IMR-90 (cell line): ENCODE results near the gene CDC14A. TPM values are rescaled to one million over a fixed set of nuclear protein-coding genes. Genes with fewer than 3 reads are reported as not detected.

ENCODE experiments used
- ATAC-seq: fragments of 200-7000 bp; cut with Tn5 transposase; 2 replicates; pipeline ENCODE4 v1.9.1; 2020; ENCODE audit warnings: low read depth, mild to moderate bottlenecking, moderate library complexity
- BruUV-seq: library from RNA; stranded (reverse); fragments of 400-500 nt; replicated peaks from 2 replicates; lab custom pipeline; 2021; lab: Mats Ljungman, UMichigan
- CTCF ChIA-PET: fragments of 300-600 bp; formaldehyde crosslinking; extraction: SDS; loops from one replicate; lab custom pipeline; 2021; ENCODE audit warnings: antibody characterized with exemption; lab: Yijun Ruan, JAX
- POLR2A ChIA-PET: fragments of 300-600 bp; sonication (Branson Sonifier 250); formaldehyde crosslinking; loops from one replicate; lab custom pipeline; 2022; ENCODE audit warnings: antibody characterized with exemption; ENCODE audit not compliant: unreplicated experiment; lab: Charles Lee
- DNase-seq: peaks from one replicate; pipeline ENCODE4 v3.0.0; 2013
- H2AFZ ChIP-seq: replicated peaks from 2 replicates; pipeline ENCODE3; 2013; ENCODE audit warnings: low read length, mild to moderate bottlenecking; ENCODE audit not compliant: poor library complexity
- H2AK5ac ChIP-seq: 2 replicates; pipeline ENCODE4 v1.6.1; 2013; ENCODE audit warnings: low read depth, low read length, inconsistent platforms
- H2AK9ac ChIP-seq: replicated peaks from 2 replicates; pipeline ENCODE3; 2013; ENCODE audit warnings: mild to moderate bottlenecking, low read depth, low read length, moderate library complexity; ENCODE audit not compliant: poor library complexity
- H2BK120ac ChIP-seq: 2 replicates; pipeline ENCODE4 v1.6.1; 2013; ENCODE audit warnings: low read depth, low read length, inconsistent platforms
- H2BK15ac ChIP-seq: 3 replicates; pipeline ENCODE4 v1.6.1; 2013; ENCODE audit warnings: low read depth, low read length, inconsistent platforms
- H2BK20ac ChIP-seq: 2 replicates; pipeline ENCODE4 v1.6.1; 2013; ENCODE audit warnings: low read depth, mild to moderate bottlenecking, inconsistent platforms, low read length, moderate library complexity
- H2BK5ac ChIP-seq: 2 replicates; pipeline ENCODE4 v1.6.1; 2013; ENCODE audit warnings: mild to moderate bottlenecking, low read depth, low read length, inconsistent platforms; ENCODE audit not compliant: poor library complexity, severe bottlenecking
- H3K14ac ChIP-seq: replicated peaks from 2 replicates; pipeline ENCODE4 v1.6.1; 2013; ENCODE audit warnings: low read depth, low read length, inconsistent platforms
- H3K18ac ChIP-seq: 2 replicates; pipeline ENCODE4 v1.6.1; 2013; ENCODE audit warnings: low read depth, low read length, control low read depth
- H3K23ac ChIP-seq: 2 replicates; pipeline ENCODE4 v1.6.1; 2013; ENCODE audit warnings: low read depth, low read length, inconsistent platforms
- H3K27ac ChIP-seq: 2 replicates; pipeline ENCODE4 v1.5.1; 2013; ENCODE audit warnings: mild to moderate bottlenecking, control low read depth, low read length; ENCODE audit not compliant: insufficient read depth
- H3K27me3 ChIP-seq: 2 replicates; pipeline ENCODE4 v1.6.1; 2013; ENCODE audit warnings: low read length; ENCODE audit not compliant: control insufficient read depth, insufficient read depth
- H3K36me3 ChIP-seq: 2 replicates; pipeline ENCODE4 v1.6.1; 2013; ENCODE audit warnings: low read length, mixed read lengths; ENCODE audit not compliant: control insufficient read depth, insufficient read depth
- H3K4ac ChIP-seq: 2 replicates; pipeline ENCODE4 v1.6.1; 2013; ENCODE audit warnings: low read depth, low read length, inconsistent platforms
- H3K4me1 ChIP-seq: 2 replicates; pipeline ENCODE4 v1.6.1; 2013; ENCODE audit warnings: low read length, mixed read lengths; ENCODE audit not compliant: control insufficient read depth, insufficient read depth
- H3K4me2 ChIP-seq: 2 replicates; pipeline ENCODE4 v1.6.1; 2013; ENCODE audit warnings: low read depth, mild to moderate bottlenecking, control low read depth, low read length, moderate library complexity
- H3K4me3 ChIP-seq: 2 replicates; pipeline ENCODE4 v1.5.1; 2013; ENCODE audit warnings: low read depth, mild to moderate bottlenecking, control low read depth, low read length, moderate library complexity; ENCODE audit not compliant: insufficient read depth
- H3K56ac ChIP-seq: 2 replicates; pipeline ENCODE4 v1.6.1; 2013; ENCODE audit warnings: low read length, inconsistent platforms; ENCODE audit not compliant: insufficient read depth; ENCODE audit errors: extremely low read depth
- H3K79me1 ChIP-seq, 2 experiments: 2 replicates each; pipeline ENCODE4 v1.6.1; 2013; ENCODE audit warnings: low read length in 2 of 2, inconsistent platforms in 1 of 2, low read depth in 1 of 2
- H3K9ac ChIP-seq: 2 replicates; pipeline ENCODE4 v1.6.1; 2013; ENCODE audit warnings: low read depth, low read length, control low read depth
- H3K9me1 ChIP-seq: 2 replicates; pipeline ENCODE4 v1.6.1; 2013; ENCODE audit warnings: low read length, inconsistent platforms; ENCODE audit not compliant: insufficient read depth
- H3K9me3 ChIP-seq: 2 replicates; pipeline ENCODE4 v1.6.1; 2013; ENCODE audit warnings: low read length; ENCODE audit not compliant: control insufficient read depth, insufficient read depth
- H4K20me1 ChIP-seq: 2 replicates; pipeline ENCODE4 v1.6.1; 2013; ENCODE audit warnings: low read length, inconsistent platforms; ENCODE audit not compliant: insufficient read depth
- H4K5ac ChIP-seq: 2 replicates; pipeline ENCODE4 v1.6.1; 2013; ENCODE audit warnings: mild to moderate bottlenecking, low read depth, low read length, control low read depth
- H4K8ac ChIP-seq, 2 experiments: 2 replicates each; pipeline ENCODE4 v1.6.1; 2013; ENCODE audit warnings: low read depth in 2 of 2, low read length in 2 of 2, control low read depth in 1 of 2, inconsistent platforms in 1 of 2
- H4K91ac ChIP-seq: 2 replicates; pipeline ENCODE4 v1.6.1; 2013; ENCODE audit warnings: low read depth, low read length, inconsistent platforms; ENCODE audit not compliant: insufficient read depth
- CEBPB ChIP-seq: IDR thresholded peaks from 2 replicates; pipeline ENCODE4 v1.6.1; 2012; ENCODE audit warnings: low read depth, low read length, improper control_type of control experiment
- FOS ChIP-seq: fragments of 150-350 bp; IDR thresholded peaks from 2 replicates; pipeline ENCODE4 v1.6.1; 2016; ENCODE audit warnings: low read depth, low read length
- WGBS, 2 experiments: methylation state at CpG; one replicate each; pipeline versions ENCODE4 v1.1.5 to v1.1.7; 2013; ENCODE audit warnings: missing lambda C conversion rate in 2 of 2; ENCODE audit not compliant: insufficient read length in 1 of 2; ENCODE audit errors: extremely low coverage in 2 of 2; 5-methylcytosine and 5-hydroxymethylcytosine counted together
- dilution Hi-C: fragments of 300-500 bp; cut with HindIII; formaldehyde crosslinking; loops from one replicate; pipeline ENCODE4 v1.14.3; 2018; ENCODE audit warnings: low sequenced_read_pairs; ENCODE audit not compliant: unreplicated experiment
- in situ Hi-C: fragments of 300-500 bp; cut with MboI; formaldehyde crosslinking; loops from 3 replicates; pipeline ENCODE4 v1.14.3; 2019; ENCODE audit warnings: low sequenced_read_pairs, inconsistent platforms, mixed read lengths
- intact Hi-C: fragments of 100-400 bp; cut with micrococcal nuclease; formaldehyde crosslinking; loops from 2 replicates; pipeline ENCODE4 v1.10.0; 2022
- polyA plus RNA-seq, 3 experiments: library from polyadenylated mRNA; depleted of rRNA; stranded (reverse); fragments of >200 nt; gene quantifications; 2 replicates each; pipeline ENCODE4 v1.2.3, GENCODE V29; 2012; ENCODE audit warnings: low replicate concordance in 1 of 3
- total RNA-seq: library from RNA; depleted of rRNA; stranded (reverse); fragments of >200 nt; gene quantifications from 2 replicates; pipeline ENCODE4 v1.2.3, GENCODE V29; 2012

The CDC14A gene
- total and polyA plus RNA-seq, 2 of the 4 experiments (the other 2 are of a cell fraction) = 1.7 to 3.0 TPM

DNA sequence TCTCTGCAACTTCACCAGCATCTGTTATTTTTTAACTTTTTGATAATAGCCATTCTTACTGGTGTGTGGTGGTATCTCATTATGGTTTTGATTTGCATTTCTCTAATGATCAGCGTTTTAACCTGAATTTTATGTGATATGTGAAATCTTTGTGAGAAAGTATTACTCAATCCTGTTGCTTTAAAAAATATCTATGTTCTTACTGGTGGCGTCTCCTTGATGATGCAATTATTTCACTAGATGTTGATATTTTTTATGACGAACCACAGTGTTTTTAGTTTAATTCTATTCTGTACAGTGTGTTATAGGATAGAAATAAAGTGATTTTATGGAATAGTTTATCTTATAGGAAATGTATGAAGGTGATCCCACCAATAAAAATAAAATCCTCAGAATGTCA, 130.9 kb downstream of the CDC14A start:
- ATAC-seq = no peak
- ChIA-PET CTCF (no interaction called here), POLR2A (no interaction called here)
- Histone ChIP-seq H3K36me3 (0 out of 2 replicates have a peak, but pooled peaks cover 1% of the 10 kb centered on the region), H4K5ac (no peak overlapping the region), H2AK5ac (no peak overlapping the region), H2BK20ac (no peak overlapping the region), H4K8ac (no peak overlapping the region), H2AFZ (no peak overlapping the region), H3K9ac (no peak overlapping the region), H4K20me1 (no peaks in the 10 kb centered on the region), H3K27me3 (no peaks in the 10 kb centered on the region), H3K4ac (no peak overlapping the region), H2BK15ac (no peak overlapping the region), H2AK9ac (no peak overlapping the region), H3K23ac (no peak overlapping the region), H2BK120ac (no peak overlapping the region), H4K91ac (no peak overlapping the region), H3K56ac (no peak overlapping the region), H3K4me2 (no peak overlapping the region), H3K18ac (no peak overlapping the region), H3K79me1 (no peaks in the 10 kb centered on the region), H3K9me3 (no peaks in the 10 kb centered on the region), H2BK5ac (no peak overlapping the region), H3K4me3 (no peak overlapping the region), H3K14ac (no peak overlapping the region), H3K27ac (no peak overlapping the region), H3K9me1 (no peaks in the 10 kb centered on the region), H3K4me1 (no peaks in the 10 kb centered on the region)
- no CpG with 5 or more reads among the region's 3 CpGs for WGBS, 2 experiments
- no peak for TF ChIP-seq FOS
- TF ChIP-seq CEBPB = peak; percentile 62; the same call in 1 of the 2 replicates
- in situ Hi-C loops = no loop called here
- DNase-seq = no peak
- no TSS peak for BruUV-seq
- dilution Hi-C loops = no loop called here
- intact Hi-C loops = loop anchor here (10.0 kb wide), 1 partner anchor 102 kb away; no protein-coding TSS in a partner anchor
